Activated naive CD8-positive, alpha-beta T cell treated with anti-CD3 and anti-CD28 coated beads for 36 hours (primary cell): ENCODE results near the gene STXBP1. TPM values are rescaled to one million over a fixed set of nuclear protein-coding genes. Genes with fewer than 3 reads are reported as not detected.

ENCODE experiments used
- DNase-seq: peaks from one replicate; pipeline ENCODE4 v3.0.0; 2021
- H3K27ac Mint-ChIP-seq: one replicate; pipeline ENCODE4 v1.8.0; 2022; ENCODE audit warnings: mild to moderate bottlenecking, moderate library complexity, mixed read lengths
- H3K27me3 Mint-ChIP-seq: one replicate; pipeline ENCODE4 v1.8.0; 2022; ENCODE audit warnings: mild to moderate bottlenecking, mixed read lengths
- H3K36me3 Mint-ChIP-seq: one replicate; pipeline ENCODE4 v1.8.0; 2021; ENCODE audit warnings: mild to moderate bottlenecking, mixed read lengths
- H3K4me1 Mint-ChIP-seq: one replicate; pipeline ENCODE4 v1.8.0; 2021; ENCODE audit warnings: mixed read lengths
- H3K4me3 Mint-ChIP-seq: one replicate; pipeline ENCODE4 v1.8.0; 2022; ENCODE audit warnings: mild to moderate bottlenecking, moderate library complexity, mixed read lengths
- H3K9me3 Mint-ChIP-seq: one replicate; pipeline ENCODE4 v1.8.0; 2022; ENCODE audit warnings: mixed read lengths
- total RNA-seq, 2 experiments: library from RNA; stranded (reverse); gene quantifications; one replicate each; pipeline ENCODE4 v1.2.3, GENCODE V29; 2021

STXBP1 gene
- total RNA-seq, 2 experiments from 2014 or later = 18.8 to 19.9 TPM

- Mint-ChIP-seq H3K27ac (no peak overlapping the region), H3K9me3 (no peaks in the 10 kb centered on the region), H3K4me1 (peaks cover 10% of the 10 kb centered on the region), H3K36me3 (no peaks in the 10 kb centered on the region), H3K4me3 (no peak overlapping the region), H3K27me3 (no peaks in the 10 kb centered on the region)
- DNase-seq = no peak
These were observed 88.1 kb downstream of the STXBP1 start for GRCh38 chr9:127700140-127700539.

GRCh38 chr9:127700594-127701255 is 88.6 kb downstream of the STXBP1 start:
- DNase-seq = no peak
- peaks cover 10% of the 10 kb centered on the region for H3K4me1 Mint-ChIP-seq
- H3K36me3 Mint-ChIP-seq = no peaks in the 10 kb centered on the region
- H3K27ac Mint-ChIP-seq = no peak overlapping the region
- H3K9me3 Mint-ChIP-seq = no peaks in the 10 kb centered on the region
- H3K27me3 Mint-ChIP-seq = no peaks in the 10 kb centered on the region
- H3K4me3 Mint-ChIP-seq = no peak overlapping the region

- no peak for DNase-seq
- H3K4me1 Mint-ChIP-seq = peaks cover 17% of the 10 kb centered on the region
- no peak overlapping the region for H3K4me3 Mint-ChIP-seq
- no peaks in the 10 kb centered on the region for H3K36me3 Mint-ChIP-seq
- no peaks in the 10 kb centered on the region for H3K9me3 Mint-ChIP-seq
- H3K27me3 Mint-ChIP-seq = no peaks in the 10 kb centered on the region
- H3K27ac Mint-ChIP-seq = peak overlapping the region; percentile 30
These were observed 91.3 kb downstream of the STXBP1 start for GRCh38 chr9:127703289-127703946.

- H3K27me3 Mint-ChIP-seq = no peaks in the 10 kb centered on the region
- DNase-seq = no peak
- no peaks in the 10 kb centered on the region for H3K9me3 Mint-ChIP-seq
- H3K27ac Mint-ChIP-seq = no peak overlapping the region
- peaks cover 6% of the 10 kb centered on the region for H3K36me3 Mint-ChIP-seq
- no peak overlapping the region for H3K4me3 Mint-ChIP-seq
- H3K4me1 Mint-ChIP-seq = peaks cover 12% of the 10 kb centered on the region
These were observed 93.7 kb downstream of the STXBP1 start for GRCh38 chr9:127705577-127706379.

GRCh38 chr9:127706836-127707241 is 94.8 kb downstream of the STXBP1 start, which contains the start of gene CFAP157:
Gene CFAP157, plus strand, starts transcription at chr9:127706988. Its CDS starts 44 bp downstream, at chr9:127707032.
- no peak for DNase-seq
- Mint-ChIP-seq H3K27me3 (no peaks in the 10 kb centered on the region), H3K4me1 (peaks cover 20% of the 10 kb centered on the region), H3K4me3 (no peak within 1 kb of the TSS), H3K36me3 (peaks cover 6% of the 10 kb centered on the region), H3K27ac (no peak within 1 kb of the TSS), H3K9me3 (no peaks in the 10 kb centered on the region)

- H3K4me1 Mint-ChIP-seq = peaks cover 20% of the 10 kb centered on the region
- no peak overlapping the region for H3K4me3 Mint-ChIP-seq
- H3K27ac Mint-ChIP-seq = no peak overlapping the region
- peaks cover 6% of the 10 kb centered on the region for H3K36me3 Mint-ChIP-seq
- DNase-seq = peak; percentile 27
- H3K9me3 Mint-ChIP-seq = no peaks in the 10 kb centered on the region
- H3K27me3 Mint-ChIP-seq = no peaks in the 10 kb centered on the region
These were observed 95.7 kb downstream of the STXBP1 start for GRCh38 chr9:127707766-127708165.

GRCh38 chr9:127708952-127709587 is 97.0 kb downstream of the STXBP1 start:
- no peaks in the 10 kb centered on the region for H3K27me3 Mint-ChIP-seq
- H3K4me3 Mint-ChIP-seq = no peak overlapping the region
- no peak overlapping the region for H3K27ac Mint-ChIP-seq
- H3K4me1 Mint-ChIP-seq = peaks cover 20% of the 10 kb centered on the region
- H3K36me3 Mint-ChIP-seq = peaks cover 6% of the 10 kb centered on the region
- no peaks in the 10 kb centered on the region for H3K9me3 Mint-ChIP-seq
- no peak for DNase-seq

GRCh38 chr9:127710204-127710783 is 98.2 kb downstream of the STXBP1 start:
- Mint-ChIP-seq H3K9me3 (no peaks in the 10 kb centered on the region), H3K36me3 (peaks cover 6% of the 10 kb centered on the region), H3K27me3 (no peaks in the 10 kb centered on the region), H3K4me1 (peaks cover 23% of the 10 kb centered on the region), H3K4me3 (no peak overlapping the region), H3K27ac (peak overlapping the region; percentile 19)
- DNase-seq = no peak

GRCh38 chr9:127711226-127711701 is 99.2 kb downstream of the STXBP1 start:
- peak overlapping the region; percentile 60 for H3K27ac Mint-ChIP-seq
- no peaks in the 10 kb centered on the region for H3K27me3 Mint-ChIP-seq
- no peak overlapping the region for H3K4me3 Mint-ChIP-seq
- H3K9me3 Mint-ChIP-seq = no peaks in the 10 kb centered on the region
- H3K36me3 Mint-ChIP-seq = peaks cover 6% of the 10 kb centered on the region
- no peak for DNase-seq
- peaks cover 27% of the 10 kb centered on the region for H3K4me1 Mint-ChIP-seq

- no peak for DNase-seq
- H3K27me3 Mint-ChIP-seq = no peaks in the 10 kb centered on the region
- H3K27ac Mint-ChIP-seq = no peak overlapping the region
These were observed 99.8 kb downstream of the STXBP1 start for GRCh38 chr9:127711831-127712274.

GRCh38 chr9:127712371-127712770 is 100.3 kb downstream of the STXBP1 start:
- no peak for DNase-seq
- H3K9me3 Mint-ChIP-seq = no peaks in the 10 kb centered on the region
- H3K27me3 Mint-ChIP-seq = no peaks in the 10 kb centered on the region
- H3K27ac Mint-ChIP-seq = no peak overlapping the region
- H3K4me1 Mint-ChIP-seq = peaks cover 27% of the 10 kb centered on the region
- H3K36me3 Mint-ChIP-seq = peaks cover 6% of the 10 kb centered on the region
- H3K4me3 Mint-ChIP-seq = no peak overlapping the region

More at GRCh38 chr9:127711831-127712274, 99.8 kb downstream of the STXBP1 start:
- H3K36me3 Mint-ChIP-seq = peaks cover 6% of the 10 kb centered on the region
- no peaks in the 10 kb centered on the region for H3K9me3 Mint-ChIP-seq
- peaks cover 29% of the 10 kb centered on the region for H3K4me1 Mint-ChIP-seq
- H3K4me3 Mint-ChIP-seq = no peak overlapping the region

GRCh38 chr9:127712867-127713266 is 100.8 kb downstream of the STXBP1 start:
- no peak for DNase-seq
- Mint-ChIP-seq H3K4me1 (peaks cover 23% of the 10 kb centered on the region), H3K27ac (no peak overlapping the region), H3K27me3 (no peaks in the 10 kb centered on the region), H3K4me3 (no peak overlapping the region), H3K9me3 (no peaks in the 10 kb centered on the region), H3K36me3 (peaks cover 6% of the 10 kb centered on the region)

- DNase-seq = no peak
- no peaks in the 10 kb centered on the region for H3K27me3 Mint-ChIP-seq
- H3K4me1 Mint-ChIP-seq = peaks cover 23% of the 10 kb centered on the region
- no peaks in the 10 kb centered on the region for H3K9me3 Mint-ChIP-seq
- H3K27ac Mint-ChIP-seq = no peak overlapping the region
- H3K4me3 Mint-ChIP-seq = peak overlapping the region; percentile 79
- peaks cover under 1% of the 10 kb centered on the region for H3K36me3 Mint-ChIP-seq
These were observed 102.1 kb downstream of the STXBP1 start for GRCh38 chr9:127714020-127714750.

- Mint-ChIP-seq H3K36me3 (no peaks in the 10 kb centered on the region), H3K27ac (peak overlapping the region; percentile 92), H3K9me3 (no peaks in the 10 kb centered on the region), H3K4me3 (peak overlapping the region; percentile 97), H3K4me1 (peaks cover 30% of the 10 kb centered on the region), H3K27me3 (no peaks in the 10 kb centered on the region)
- DNase-seq = peak; percentile 19
These were observed 102.9 kb downstream of the STXBP1 start for GRCh38 chr9:127714951-127715469.
